Osteoblast (primary cell): ENCODE measurements around the gene DYRK3. TPM values are rescaled to one million over a fixed set of nuclear protein-coding genes. Genes with fewer than 3 reads are reported as not detected.

Experiments used
- DNase-seq: peaks from one replicate; pipeline ENCODE4 v3.0.0; 2011; ENCODE audit warnings: low spot score, mixed read lengths; ENCODE audit not compliant: insufficient read length; ENCODE audit errors: missing footprints
- H2AFZ ChIP-seq: 2 replicates; pipeline ENCODE4 v1.6.0; 2011; ENCODE audit warnings: mild to moderate bottlenecking, low read length
- H3K27ac ChIP-seq: 2 replicates; pipeline ENCODE4 v1.5.1; 2011; ENCODE audit warnings: mild to moderate bottlenecking, low read depth, low read length, moderate library complexity
- H3K27me3 ChIP-seq: 2 replicates; pipeline ENCODE4 v1.6.0; 2012; ENCODE audit warnings: mild to moderate bottlenecking, control low read depth, inconsistent platforms, low read length, moderate library complexity; ENCODE audit not compliant: insufficient read depth
- H3K36me3 ChIP-seq: 2 replicates; pipeline ENCODE4 v1.5.1; 2011; ENCODE audit warnings: mild to moderate bottlenecking, low read length, control low read depth, moderate library complexity; ENCODE audit not compliant: insufficient read depth
- H3K4me1 ChIP-seq: 2 replicates; pipeline ENCODE4 v1.5.1; 2011; ENCODE audit warnings: mild to moderate bottlenecking, low read length, control low read depth, moderate library complexity; ENCODE audit not compliant: insufficient read depth
- H3K4me2 ChIP-seq: 2 replicates; pipeline ENCODE4 v1.6.0; 2011; ENCODE audit warnings: mild to moderate bottlenecking, low read length; ENCODE audit not compliant: insufficient read depth
- H3K4me3 ChIP-seq: fragments of 200-600 bp; sonication (generic); 3 replicates; pipeline ENCODE4 v1.5.1; 2012; ENCODE audit warnings: mild to moderate bottlenecking, low read length, inconsistent platforms; ENCODE audit not compliant: insufficient read depth
- H3K79me2 ChIP-seq: 2 replicates; pipeline ENCODE4 v1.6.0; 2012; ENCODE audit warnings: mild to moderate bottlenecking, low read length, control low read depth, inconsistent platforms; ENCODE audit not compliant: insufficient read depth
- H3K9me3 ChIP-seq: 2 replicates; pipeline ENCODE4 v1.5.1; 2011; ENCODE audit warnings: low read depth, low read length, control low read depth
- H4K20me1 ChIP-seq: 2 replicates; pipeline ENCODE4 v1.6.0; 2012; ENCODE audit warnings: mild to moderate bottlenecking, low read length, control low read depth; ENCODE audit not compliant: insufficient read depth
- CTCF ChIP-seq: IDR thresholded peaks from 2 replicates; pipeline ENCODE4 v1.5.1; 2011; ENCODE audit warnings: mild to moderate bottlenecking, low read depth, low read length, moderate library complexity; ENCODE audit errors: extremely low read depth
- total RNA-seq: library from RNA; depleted of rRNA; stranded (reverse); fragments of >200 nt; gene quantifications from 2 replicates; pipeline ENCODE4 v1.2.3, GENCODE V29; 2012

The DYRK3 gene
- total RNA-seq, result 52.1 and 54.8 TPM in 2 replicates

DNA sequence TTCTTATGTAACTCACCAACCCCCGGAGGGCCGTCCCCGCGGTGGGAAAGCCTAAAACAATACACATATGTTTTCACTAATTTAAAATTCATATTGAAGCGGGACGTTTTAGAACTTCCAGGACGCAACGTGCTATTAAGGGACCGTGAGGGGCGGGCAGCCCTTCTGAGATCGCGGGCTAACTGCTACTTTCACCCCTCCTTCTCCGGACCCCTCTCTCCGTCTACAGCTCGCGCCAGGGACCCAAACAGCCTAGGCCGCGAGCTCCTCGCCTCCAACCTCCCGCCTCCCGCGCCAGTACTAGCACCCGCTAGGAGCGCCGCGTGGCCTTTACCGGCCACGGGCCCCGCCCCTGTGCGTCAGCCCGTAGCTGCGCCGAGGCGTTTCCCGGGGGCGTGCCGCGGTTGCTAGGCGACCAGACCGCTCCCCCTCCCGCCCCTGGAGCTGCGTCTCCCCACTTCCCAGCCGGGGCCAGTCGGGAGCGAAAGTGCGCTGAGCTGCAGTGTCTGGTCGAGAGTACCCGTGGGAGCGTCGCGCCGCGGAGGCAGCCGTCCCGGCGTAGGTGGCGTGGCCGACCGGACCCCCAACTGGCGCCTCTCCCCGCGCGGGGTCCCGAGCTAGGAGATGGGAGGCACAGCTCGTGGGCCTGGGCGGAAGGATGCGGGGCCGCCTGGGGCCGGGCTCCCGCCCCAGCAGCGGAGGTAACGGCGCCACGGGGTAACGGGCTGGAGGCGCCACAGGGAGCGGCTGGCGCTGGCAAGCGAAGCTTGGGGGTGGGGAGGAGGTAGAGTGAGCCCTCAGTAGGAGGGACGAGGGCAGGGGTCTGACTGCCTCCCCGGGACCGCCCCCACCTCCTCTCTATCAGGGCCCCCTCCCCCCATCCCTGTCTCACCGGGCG lies at the start of gene DYRK3:
TSS of gene DYRK3 (plus strand) at position 457 of the 898 bp plus-strand sequence. CDS start at position 625, 168 bp downstream.
- TF ChIP-seq CTCF, result no peak
- Histone ChIP-seq H3K9me3 (no peaks in the 10 kb centered on the region), H3K27me3 (no peaks in the 10 kb centered on the region), H2AFZ (peak within 1 kb of the TSS; percentile 85), H3K27ac (peak within 1 kb of the TSS; percentile 91), H3K4me1 (peaks cover 47% of the 10 kb centered on the region), H4K20me1 (peaks cover 4% of the 10 kb centered on the region), H3K36me3 (peaks cover 11% of the 10 kb centered on the region), H3K4me2 (peak within 1 kb of the TSS; percentile 91), H3K79me2 (peaks cover 40% of the 10 kb centered on the region), H3K4me3 (peak within 1 kb of the TSS; percentile 91)
- peak; percentile 94 for DNase-seq

- peaks cover 41% of the 10 kb centered on the region for H3K4me1 ChIP-seq
- peaks cover 8% of the 10 kb centered on the region for H3K27me3 ChIP-seq
- no peak overlapping the region for H3K27ac ChIP-seq
- DNase-seq, result no peak
- no peak overlapping the region for H3K4me2 ChIP-seq
- TF ChIP-seq CTCF, result no peak
- H3K4me3 ChIP-seq, result no peak overlapping the region
- peaks cover 10% of the 10 kb centered on the region for H3K36me3 ChIP-seq
- no peaks in the 10 kb centered on the region for H4K20me1 ChIP-seq
- no peaks in the 10 kb centered on the region for H3K9me3 ChIP-seq
- no peak overlapping the region for H2AFZ ChIP-seq
- no peaks in the 10 kb centered on the region for H3K79me2 ChIP-seq
These were observed 48.6 kb upstream of the DYRK3 start for GRCh38 chr1:206586501-206587445.

DNA sequence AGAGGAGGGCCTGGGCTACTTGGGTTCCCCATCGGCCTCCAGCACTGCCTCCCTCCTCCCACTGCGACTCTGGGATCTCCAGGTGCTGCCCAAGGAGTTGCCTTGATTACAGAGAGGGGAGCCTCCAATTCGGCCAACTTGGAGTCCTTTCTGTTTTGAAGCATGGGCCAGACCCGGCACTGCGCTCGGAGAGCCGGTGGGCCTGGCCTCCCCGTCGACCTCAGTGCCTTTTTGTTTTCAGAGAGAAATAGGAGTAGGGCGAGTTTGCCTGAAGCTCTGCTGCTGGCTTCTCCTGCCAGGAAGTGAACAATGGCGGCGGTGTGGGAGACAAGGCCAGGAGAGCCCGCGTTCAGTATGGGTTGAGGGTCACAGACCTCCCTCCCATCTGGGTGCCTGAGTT lies 47.4 kb upstream of the DYRK3 start:
- H3K4me1 ChIP-seq, result peaks cover 41% of the 10 kb centered on the region
- no peak for DNase-seq
- peak overlapping the region; percentile 85 for H3K27ac ChIP-seq

More for the DNA sequence above, 47.4 kb upstream of the DYRK3 start:
- Histone ChIP-seq H3K27me3 (peaks cover 2% of the 10 kb centered on the region), H3K79me2 (no peaks in the 10 kb centered on the region), H3K4me2 (no peak overlapping the region), H4K20me1 (no peaks in the 10 kb centered on the region), H2AFZ (no peak overlapping the region), H3K9me3 (no peaks in the 10 kb centered on the region), H3K4me3 (no peak overlapping the region), H3K36me3 (peaks cover 10% of the 10 kb centered on the region)
- no peak for TF ChIP-seq CTCF
